ENCODE data around the gene ABCC3.

ABCC3 gene

GRCh38 chr17:50627036-50627781 lies 7.5 kb upstream of the ABCC3 start:
- intact Hi-C loops (cut with micrococcal nuclease): loop anchor here (2.0 to 5.0 kb wide), 2 partner anchors 80 to 145 kb away; partner anchors contain the start of gene SPATA20
- peaks cover 54% of the 10 kb centered on the region for H3K27me3 Mint-ChIP-seq

DNA sequence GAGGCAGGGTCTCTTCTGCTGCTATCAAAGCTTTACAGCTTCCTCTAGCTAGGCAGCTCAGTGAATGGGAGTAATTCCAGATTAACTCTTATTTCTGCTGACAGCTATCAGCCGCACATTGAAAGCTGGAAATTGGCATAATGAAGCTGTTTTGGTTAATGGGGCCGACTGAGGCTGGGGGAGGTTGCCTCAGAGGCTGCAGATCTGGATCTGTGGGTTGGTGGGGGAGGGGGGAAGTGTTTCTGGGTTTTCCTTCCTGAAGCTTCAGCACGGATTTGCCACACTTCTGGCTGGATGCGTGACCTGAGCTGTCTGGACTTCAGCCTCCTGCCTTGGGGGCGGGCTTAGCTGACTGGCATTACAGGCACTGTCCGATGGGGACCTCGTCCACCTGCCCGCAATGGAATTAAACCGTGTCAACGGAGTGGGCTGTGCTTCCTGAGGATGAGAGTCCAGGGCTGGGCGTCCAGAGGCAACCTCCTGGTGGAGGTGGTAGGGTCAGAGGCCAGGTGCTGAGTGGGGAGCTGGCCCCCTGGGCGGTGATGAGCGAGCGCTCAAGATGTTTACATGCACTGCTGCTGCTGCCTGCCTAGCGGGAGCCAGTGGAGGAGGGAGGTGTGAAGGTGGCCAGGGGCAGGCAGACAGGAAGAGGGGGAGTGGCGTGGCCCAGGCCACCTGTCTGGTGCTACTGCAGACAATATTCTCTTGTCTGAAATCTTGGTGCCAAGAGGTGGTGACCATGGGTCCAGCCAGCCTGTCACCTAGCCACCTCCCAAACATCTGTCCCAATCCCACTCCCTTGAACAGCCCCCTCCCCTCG lies 6.7 kb upstream of the ABCC3 start:
- intact Hi-C loops (cut with micrococcal nuclease): loop anchor here (2.0 to 5.0 kb wide), 2 partner anchors 81 to 146 kb away; partner anchors contain the start of gene SPATA20
- no peaks in the 10 kb centered on the region for H3K36me3 Mint-ChIP-seq (ENCODE audit: low read depth)
- no peak overlapping the region for H3K4me3 Mint-ChIP-seq
- H3K27ac Mint-ChIP-seq: no peak overlapping the region
- H3K4me1 Mint-ChIP-seq (ENCODE audit: low read depth): peaks cover 84% of the 10 kb centered on the region
- H3K27me3 Mint-ChIP-seq: peaks cover 57% of the 10 kb centered on the region
- H3K9me3 Mint-ChIP-seq: no peaks in the 10 kb centered on the region

More at GRCh38 chr17:50627036-50627781, 7.5 kb upstream of the ABCC3 start:
- Mint-ChIP-seq H3K36me3 (ENCODE audit: low read depth) (no peaks in the 10 kb centered on the region), H3K4me3 (no peak overlapping the region), H3K4me1 (ENCODE audit: low read depth) (peaks cover 82% of the 10 kb centered on the region), H3K27ac (no peak overlapping the region), H3K9me3 (no peaks in the 10 kb centered on the region)

DNA sequence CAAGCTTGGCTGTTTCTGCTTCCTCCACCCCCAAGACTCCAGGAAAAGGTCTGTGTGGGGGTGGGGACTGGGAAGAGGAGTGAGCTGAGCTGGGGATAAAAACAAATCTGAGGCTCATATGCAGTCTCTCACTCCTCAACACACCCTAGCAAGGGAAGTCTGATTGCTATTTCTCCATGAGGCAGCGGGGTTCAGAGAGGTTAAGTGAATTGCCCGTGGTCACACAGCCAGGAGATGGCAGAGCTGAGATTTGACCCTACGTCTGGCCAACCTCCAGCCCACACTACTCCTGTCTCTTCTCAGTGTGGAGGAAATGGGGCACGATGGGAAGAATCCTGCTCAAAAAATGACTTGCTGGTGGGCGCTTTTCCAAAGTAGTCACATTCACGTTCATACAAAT lies 4.8 kb upstream of the ABCC3 start:
- intact Hi-C loops (cut with micrococcal nuclease): loop anchor here (5.0 to 10.0 kb wide), 2 partner anchors 75 to 148 kb away; partner anchors contain the start of gene ANKRD40
- Mint-ChIP-seq H3K27ac (no peak overlapping the region), H3K4me1 (ENCODE audit: low read depth) (peaks cover 88% of the 10 kb centered on the region), H3K27me3 (peaks cover 63% of the 10 kb centered on the region), H3K4me3 (no peak overlapping the region), H3K36me3 (ENCODE audit: low read depth) (no peaks in the 10 kb centered on the region), H3K9me3 (no peaks in the 10 kb centered on the region)

GRCh38 chr17:50630524-50631194 lies 4.0 kb upstream of the ABCC3 start:
- intact Hi-C loops (cut with micrococcal nuclease): loop anchor here (10.0 kb wide), 1 partner anchor 74 kb away; the partner anchor contains the start of gene ANKRD40
- H3K4me1 Mint-ChIP-seq (ENCODE audit: low read depth): peaks cover 85% of the 10 kb centered on the region
- H3K4me3 Mint-ChIP-seq: no peak overlapping the region
- H3K9me3 Mint-ChIP-seq: no peaks in the 10 kb centered on the region
- H3K36me3 Mint-ChIP-seq (ENCODE audit: low read depth): no peaks in the 10 kb centered on the region
- peaks cover 63% of the 10 kb centered on the region for H3K27me3 Mint-ChIP-seq
- peak overlapping the region; percentile 6 for H3K27ac Mint-ChIP-seq

- Mint-ChIP-seq H3K27me3 (peaks cover 61% of the 10 kb centered on the region), H3K27ac (no peak overlapping the region), H3K36me3 (ENCODE audit: low read depth) (no peaks in the 10 kb centered on the region), H3K4me3 (no peak overlapping the region), H3K9me3 (no peaks in the 10 kb centered on the region), H3K4me1 (ENCODE audit: low read depth) (peaks cover 85% of the 10 kb centered on the region)
- intact Hi-C loops (cut with micrococcal nuclease): loop anchor here (10.0 kb wide), 1 partner anchor 73 kb away; the partner anchor contains the start of gene ANKRD40
Measured at GRCh38 chr17:50631195-50631907, 3.3 kb upstream of the ABCC3 start.

DNA sequence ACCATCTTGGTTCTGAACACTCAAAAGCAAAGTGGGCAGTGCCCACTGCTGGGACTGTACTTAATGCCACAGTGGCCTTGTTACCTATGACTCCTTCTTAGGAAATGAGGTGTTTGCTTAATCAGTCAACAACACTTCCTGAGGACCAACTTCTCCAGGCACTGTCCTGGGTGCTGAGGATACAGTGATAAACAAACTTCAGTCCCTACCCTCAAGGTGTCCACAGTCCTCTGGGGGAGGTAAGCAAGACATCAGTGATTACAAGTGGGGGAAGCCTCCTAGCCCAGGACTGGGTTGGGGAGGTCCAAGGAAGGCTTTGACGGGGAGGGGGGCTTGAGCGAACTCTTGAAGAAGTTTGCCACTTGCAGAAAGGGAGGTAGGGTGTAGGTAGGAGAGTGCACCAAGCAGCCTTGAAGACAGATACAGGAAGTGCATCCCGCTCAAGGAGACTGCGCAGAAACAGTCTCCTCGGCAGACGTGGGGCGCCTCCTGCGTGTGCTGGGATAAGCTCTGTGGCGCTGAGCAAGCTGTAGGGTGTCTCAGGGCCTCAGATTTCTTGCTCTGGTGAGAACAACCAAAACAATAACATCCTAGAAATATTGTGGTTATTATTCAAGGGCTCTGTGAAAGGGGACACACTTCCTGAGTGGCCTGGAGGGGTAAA lies 2.6 kb upstream of the ABCC3 start:
- H3K36me3 Mint-ChIP-seq (ENCODE audit: low read depth): no peaks in the 10 kb centered on the region
- no peaks in the 10 kb centered on the region for H3K9me3 Mint-ChIP-seq
- no peak overlapping the region for H3K27ac Mint-ChIP-seq
- peaks cover 57% of the 10 kb centered on the region for H3K27me3 Mint-ChIP-seq
- intact Hi-C loops (cut with micrococcal nuclease): loop anchor here (10.0 kb wide), 1 partner anchor 73 kb away; the partner anchor contains the start of gene ANKRD40
- no peak overlapping the region for H3K4me3 Mint-ChIP-seq
- H3K4me1 Mint-ChIP-seq (ENCODE audit: low read depth): peaks cover 87% of the 10 kb centered on the region

GRCh38 chr17:50632637-50633036 lies 2.0 kb upstream of the ABCC3 start:
- no peaks in the 10 kb centered on the region for H3K9me3 Mint-ChIP-seq
- intact Hi-C loops (cut with micrococcal nuclease): loop anchor here (10.0 kb wide), 1 partner anchor 72 kb away; the partner anchor contains the start of gene ANKRD40
- peak overlapping the region; percentile 64 for H3K27ac Mint-ChIP-seq
- no peak overlapping the region for H3K4me3 Mint-ChIP-seq
- peaks cover 5% of the 10 kb centered on the region for H3K36me3 Mint-ChIP-seq (ENCODE audit: low read depth)
- H3K27me3 Mint-ChIP-seq: peaks cover 53% of the 10 kb centered on the region
- H3K4me1 Mint-ChIP-seq (ENCODE audit: low read depth): peaks cover 88% of the 10 kb centered on the region

DNA sequence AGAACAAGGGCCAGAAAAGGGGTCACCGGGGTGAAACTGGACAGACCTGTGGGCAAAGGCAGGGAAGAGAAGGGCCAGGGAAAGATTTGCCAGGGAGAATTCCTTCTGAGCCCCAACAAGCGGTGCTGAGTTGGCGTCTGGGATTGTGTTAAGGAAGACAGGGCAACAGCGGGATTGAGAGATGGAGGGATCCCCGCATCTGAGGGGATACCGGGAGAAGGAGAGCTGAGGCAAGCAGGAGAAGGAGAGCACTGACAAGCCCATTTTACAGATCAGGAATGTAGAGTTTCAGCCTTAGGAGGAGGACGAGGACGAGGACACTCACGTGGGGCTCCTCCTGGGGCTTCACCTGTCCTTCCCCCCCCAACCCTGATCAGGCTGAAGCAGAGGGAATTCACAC lies 998 bp upstream of the ABCC3 start:
- Mint-ChIP-seq H3K27me3 (peaks cover 42% of the 10 kb centered on the region), H3K27ac (peak overlapping the region; percentile 79), H3K9me3 (no peaks in the 10 kb centered on the region), H3K4me3 (peak overlapping the region; percentile 25), H3K4me1 (ENCODE audit: low read depth) (peaks cover 90% of the 10 kb centered on the region), H3K36me3 (ENCODE audit: low read depth) (peaks cover 8% of the 10 kb centered on the region)
- intact Hi-C loops (cut with micrococcal nuclease): loop anchor here (10.0 kb wide), 1 partner anchor 71 kb away; the partner anchor contains the start of gene ANKRD40

GRCh38 chr17:50634915-50635731 lies 442 bp downstream of the ABCC3 start:
- peaks cover 8% of the 10 kb centered on the region for H3K36me3 Mint-ChIP-seq (ENCODE audit: low read depth)
- peaks cover 29% of the 10 kb centered on the region for H3K27me3 Mint-ChIP-seq
- intact Hi-C loops (cut with micrococcal nuclease): loop anchor here (10.0 kb wide), 1 partner anchor 70 kb away; the partner anchor contains the start of gene ANKRD40
- peak overlapping the region; percentile 77 for H3K4me3 Mint-ChIP-seq
- peaks cover 90% of the 10 kb centered on the region for H3K4me1 Mint-ChIP-seq (ENCODE audit: low read depth)
- H3K27ac Mint-ChIP-seq: peak overlapping the region; percentile 79
- H3K9me3 Mint-ChIP-seq: no peaks in the 10 kb centered on the region

GRCh38 chr17:50635732-50635981 lies 976 bp downstream of the ABCC3 start:
- intact Hi-C loops (cut with micrococcal nuclease): loop anchor here (10.0 kb wide), 1 partner anchor 69 kb away; the partner anchor contains the start of gene ANKRD40
- H3K27me3 Mint-ChIP-seq: peaks cover 24% of the 10 kb centered on the region
- peak overlapping the region; percentile 77 for H3K4me3 Mint-ChIP-seq
- H3K9me3 Mint-ChIP-seq: no peaks in the 10 kb centered on the region
- H3K36me3 Mint-ChIP-seq (ENCODE audit: low read depth): peaks cover 8% of the 10 kb centered on the region
- H3K4me1 Mint-ChIP-seq (ENCODE audit: low read depth): peaks cover 90% of the 10 kb centered on the region
- peak overlapping the region; percentile 79 for H3K27ac Mint-ChIP-seq

- peaks cover 21% of the 10 kb centered on the region for H3K27me3 Mint-ChIP-seq
- intact Hi-C loops (cut with micrococcal nuclease): loop anchor here (10.0 kb wide), 1 partner anchor 69 kb away; the partner anchor contains the start of gene ANKRD40
- H3K36me3 Mint-ChIP-seq (ENCODE audit: low read depth): peaks cover 8% of the 10 kb centered on the region
- peak overlapping the region; percentile 77 for H3K4me3 Mint-ChIP-seq
- H3K27ac Mint-ChIP-seq: peak overlapping the region; percentile 79
- peaks cover 92% of the 10 kb centered on the region for H3K4me1 Mint-ChIP-seq (ENCODE audit: low read depth)
- no peaks in the 10 kb centered on the region for H3K9me3 Mint-ChIP-seq
Measured at GRCh38 chr17:50635982-50636803, 1.5 kb downstream of the ABCC3 start.
